ENCODE data around the gene ERAS.

- TF ChIP-seq CTCF (IDR thresholded peaks at IDR 0.05; ENCODE audit: borderline replicate concordance, extremely low read depth, low read length, poor library complexity, severe bottlenecking), result no peak
- TF ChIP-seq EZH2 (IDR thresholded peaks at IDR 0.05; ENCODE audit: borderline replicate concordance, low read depth, low read length, severe bottlenecking), result no peak
Observed at GRCh38 chrX:48864210-48864609, 37.9 kb downstream of the ERAS start.
